HG03060 (cell line): ENCODE measurements around the gene ZNF625.
A peak's percentile ranks its signal among the peaks of the same experiment; 100 is the strongest.

Experiments
- ATAC-seq: cut with Tn5 transposase; IDR thresholded peaks from one replicate; pipeline ENCODE4 v1.9.1; 2021; ENCODE audit warnings: low read depth, moderate number of reproducible peaks; ENCODE audit not compliant: unreplicated experiment

The ZNF625 gene

DNA sequence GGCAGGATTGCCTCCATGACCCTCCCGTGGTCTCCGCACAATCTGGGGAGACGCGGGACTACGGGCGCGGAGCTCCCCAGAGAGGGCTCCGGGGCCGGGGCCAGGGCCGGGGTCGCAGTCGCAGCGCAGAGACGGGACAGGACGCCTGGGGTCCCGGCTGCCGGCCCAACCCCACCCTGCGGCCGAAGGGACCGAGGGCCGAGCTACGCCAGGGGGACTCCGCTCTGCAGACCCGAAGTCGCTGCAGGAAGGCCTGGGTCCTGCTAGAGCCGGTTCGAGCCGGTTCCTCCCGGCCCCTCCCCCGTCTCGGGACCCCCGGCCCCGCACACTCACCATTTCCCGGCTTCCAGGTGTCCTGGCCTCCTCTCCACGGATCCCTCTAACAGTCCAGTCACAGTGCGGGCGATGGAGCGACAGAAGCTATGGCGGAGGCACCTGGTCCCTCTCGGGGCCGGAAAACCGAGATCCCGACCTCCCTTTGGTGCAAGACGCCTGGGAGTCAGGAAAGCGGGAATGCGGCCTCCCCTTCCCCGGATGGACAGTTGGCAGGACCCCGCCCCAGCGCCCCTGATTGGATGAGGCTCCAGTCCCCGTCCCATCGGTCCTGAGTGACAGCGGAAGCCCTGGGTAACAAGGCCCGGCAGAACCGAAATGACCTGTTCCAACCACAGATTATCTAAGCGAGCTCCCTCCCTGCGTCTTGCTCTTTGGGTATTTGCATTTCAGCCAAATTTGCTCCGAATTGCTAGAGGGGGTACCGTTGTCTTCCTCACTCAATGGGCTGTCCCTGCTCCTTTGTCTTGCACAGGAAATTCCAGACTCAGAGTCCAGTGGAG lies at the start of gene ZNF625:
TSS of gene ZNF625 (minus strand) at position 512 of the 836 bp plus-strand sequence. CDS start at position 336, 176 bp downstream.
- ATAC-seq, result no peak

- no peak for ATAC-seq
These were observed 48.8 kb upstream of the ZNF625 start for GRCh38 chr19:12205296-12205695.

- ATAC-seq, result no peak
These were observed 45.7 kb upstream of the ZNF625 start for GRCh38 chr19:12202250-12202649.

GRCh38 chr19:12199757-12200419 lies 43.4 kb upstream of the ZNF625 start:
- no peak for ATAC-seq

DNA sequence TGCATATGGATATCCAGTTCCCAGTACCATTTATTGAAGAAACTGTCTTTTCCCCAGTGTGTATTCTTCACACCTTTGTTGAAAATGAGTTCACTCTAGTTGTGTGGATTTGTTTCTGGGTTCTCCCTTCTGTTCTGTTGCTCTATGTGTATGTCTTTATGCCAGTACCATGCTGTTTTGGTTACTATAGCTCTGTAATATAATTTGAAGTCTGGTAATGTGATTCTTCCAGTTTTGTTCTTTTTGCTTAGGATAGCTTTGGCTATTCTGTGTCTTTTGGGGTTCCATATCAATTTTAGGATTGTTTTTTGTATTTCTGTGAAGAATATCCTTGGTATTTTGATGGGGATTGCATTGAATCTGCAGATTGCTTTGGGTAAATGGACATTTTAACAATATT lies 41.6 kb upstream of the ZNF625 start:
- ATAC-seq, result no peak

GRCh38 chr19:12194827-12195731 lies 38.5 kb upstream of the ZNF625 start:
- no peak for ATAC-seq

- no peak for ATAC-seq
These were observed 31.1 kb upstream of the ZNF625 start for GRCh38 chr19:12187625-12188024.

DNA sequence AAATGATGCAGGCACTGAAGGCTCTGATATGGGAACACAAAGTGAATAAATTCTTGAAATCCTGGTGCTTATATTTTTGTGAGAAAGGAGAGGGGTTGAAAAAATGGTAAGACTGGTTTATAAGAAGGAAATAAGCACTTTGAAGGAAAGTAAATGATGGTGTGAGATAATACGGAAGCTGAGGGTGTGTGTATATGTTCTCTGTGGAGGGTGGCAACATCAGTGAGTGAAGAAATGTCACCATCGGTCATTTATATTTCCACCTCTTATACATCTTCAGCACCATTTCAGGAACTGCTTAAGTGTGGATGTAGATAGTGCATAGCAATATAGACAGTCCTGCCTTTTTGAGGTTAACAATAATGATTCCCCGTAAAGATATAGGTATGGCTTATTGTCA lies 23.8 kb upstream of the ZNF625 start:
- no peak for ATAC-seq

DNA sequence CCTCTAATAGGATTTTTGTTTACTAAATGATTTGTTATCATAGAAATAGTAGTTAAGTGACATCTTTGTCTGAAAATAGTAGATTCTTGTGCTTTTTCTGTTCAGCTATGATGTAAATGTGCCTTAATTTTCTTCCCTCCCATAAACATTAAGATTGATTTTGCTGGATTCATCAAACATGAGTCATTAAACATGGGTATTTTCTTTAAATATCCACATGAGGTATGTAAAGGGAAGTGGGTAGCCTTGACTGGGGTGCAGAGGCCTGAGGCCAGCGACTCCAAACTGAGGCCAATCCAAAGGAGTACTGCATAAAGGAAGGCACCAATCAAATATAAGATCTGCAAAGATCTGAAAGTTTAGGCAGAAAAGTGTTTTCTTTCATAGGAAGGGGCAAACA lies 10.1 kb upstream of the ZNF625 start:
- no peak for ATAC-seq

DNA sequence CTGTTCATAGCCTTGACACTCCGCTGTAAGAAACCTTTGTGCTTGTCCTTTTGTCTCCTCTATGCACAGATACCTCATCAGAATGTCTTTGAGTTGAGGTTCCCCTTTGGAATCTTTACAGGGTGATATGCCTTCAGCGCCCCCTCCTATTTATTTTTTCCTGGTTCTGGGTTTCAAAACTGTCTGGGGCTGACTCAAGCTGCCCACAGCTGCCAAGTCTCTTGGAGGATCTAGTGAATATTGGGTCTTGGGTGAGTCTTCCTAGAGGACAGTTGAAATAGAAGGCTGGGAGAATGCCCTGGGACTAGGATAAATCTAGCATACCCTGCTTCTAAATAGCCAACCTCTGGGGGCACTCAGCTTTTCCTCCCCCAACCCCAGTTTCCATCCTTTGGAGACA lies 7.3 kb upstream of the ZNF625 start:
- no peak for ATAC-seq

GRCh38 chr19:12162882-12163806 lies 6.6 kb upstream of the ZNF625 start, which contains the start of gene ZNF136:
TSS of gene ZNF136 (plus strand) at chr19:12163096. CDS start at chr19:12163204, 108 bp downstream.
- peak; percentile 70 for ATAC-seq

- peak; percentile 10 for ATAC-seq
These were observed 6.0 kb upstream of the ZNF625 start for GRCh38 chr19:12162513-12162881.

DNA sequence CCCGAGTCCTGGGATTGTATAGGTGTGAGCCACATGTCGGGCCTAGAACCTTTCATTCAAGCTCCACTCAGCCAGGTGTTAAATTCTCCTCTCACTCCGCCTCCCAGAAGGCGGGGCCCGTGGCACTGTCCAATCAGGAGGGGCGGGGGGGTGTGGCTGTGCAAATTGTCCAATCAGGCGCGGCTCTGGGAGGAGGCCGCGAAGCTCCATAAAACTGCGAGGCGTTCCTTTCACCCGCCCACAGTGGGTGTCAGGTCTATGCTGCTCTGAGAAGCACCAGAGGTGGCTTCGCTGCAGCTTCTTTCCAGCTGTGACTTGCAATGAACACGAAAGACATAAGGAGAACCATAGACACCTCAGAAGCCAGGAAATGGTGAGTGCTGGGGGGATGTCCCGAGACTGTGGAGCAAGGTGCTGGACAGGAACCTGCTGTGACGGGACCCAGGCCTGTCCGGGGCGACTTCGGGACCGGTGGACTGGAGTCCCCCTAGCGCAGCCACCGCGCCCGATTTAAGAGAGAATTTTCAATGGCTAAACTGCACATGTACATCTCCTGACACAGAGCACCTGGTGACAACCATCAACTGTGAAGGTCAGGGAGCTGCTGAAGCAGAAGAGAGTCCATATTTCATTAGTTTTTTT lies 3.4 kb upstream of the ZNF625 start:
- ATAC-seq, result no peak

- ATAC-seq, result no peak
These were observed 1.1 kb downstream of the ZNF625 start for GRCh38 chr19:12155324-12155860.

- ATAC-seq, result no peak
These were observed 11.2 kb downstream of the ZNF625 start for GRCh38 chr19:12145348-12145747.

- ATAC-seq, result no peak
These were observed 15.2 kb downstream of the ZNF625 start for GRCh38 chr19:12141405-12141736.

DNA sequence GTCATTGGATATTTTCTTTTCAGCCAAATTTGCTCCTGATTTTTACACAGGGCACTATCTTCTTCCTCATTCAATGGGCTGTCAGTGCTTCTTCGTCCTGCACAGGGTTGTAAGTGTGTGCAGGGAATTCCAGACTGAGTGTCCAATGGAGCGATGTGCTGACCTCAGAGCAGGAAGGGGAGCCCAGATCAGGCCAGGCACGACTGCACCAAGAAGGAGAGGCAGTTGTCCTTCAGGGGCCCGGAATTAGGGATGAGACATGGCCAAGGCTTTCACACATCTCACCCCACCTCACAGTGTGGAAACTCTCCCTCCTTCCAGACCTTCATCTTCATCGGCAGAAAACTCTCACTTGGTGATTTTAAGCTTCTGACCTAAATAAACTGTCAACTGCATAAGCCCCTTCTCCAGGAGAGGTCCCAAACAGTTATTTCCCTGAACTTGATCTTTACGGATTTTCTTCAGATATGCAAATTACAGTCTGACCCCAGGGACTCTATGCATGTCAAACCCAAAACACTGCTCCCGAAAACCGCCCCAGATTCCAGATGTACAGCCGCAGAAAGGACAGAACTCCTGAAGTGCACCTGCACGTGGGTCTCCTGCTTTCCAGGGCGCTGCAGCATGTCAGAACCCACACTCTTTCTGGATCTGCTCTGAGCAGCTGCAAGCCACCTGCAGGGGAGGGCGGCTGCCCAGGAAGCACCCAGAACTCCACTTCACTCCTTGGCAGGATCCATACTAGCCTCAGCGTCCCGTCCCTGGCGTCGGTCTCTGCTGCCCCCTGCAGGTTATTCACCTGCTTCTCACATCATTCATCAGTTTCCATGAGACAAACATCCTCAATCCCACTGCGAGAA lies 15.8 kb downstream of the ZNF625 start:
- no peak for ATAC-seq

DNA sequence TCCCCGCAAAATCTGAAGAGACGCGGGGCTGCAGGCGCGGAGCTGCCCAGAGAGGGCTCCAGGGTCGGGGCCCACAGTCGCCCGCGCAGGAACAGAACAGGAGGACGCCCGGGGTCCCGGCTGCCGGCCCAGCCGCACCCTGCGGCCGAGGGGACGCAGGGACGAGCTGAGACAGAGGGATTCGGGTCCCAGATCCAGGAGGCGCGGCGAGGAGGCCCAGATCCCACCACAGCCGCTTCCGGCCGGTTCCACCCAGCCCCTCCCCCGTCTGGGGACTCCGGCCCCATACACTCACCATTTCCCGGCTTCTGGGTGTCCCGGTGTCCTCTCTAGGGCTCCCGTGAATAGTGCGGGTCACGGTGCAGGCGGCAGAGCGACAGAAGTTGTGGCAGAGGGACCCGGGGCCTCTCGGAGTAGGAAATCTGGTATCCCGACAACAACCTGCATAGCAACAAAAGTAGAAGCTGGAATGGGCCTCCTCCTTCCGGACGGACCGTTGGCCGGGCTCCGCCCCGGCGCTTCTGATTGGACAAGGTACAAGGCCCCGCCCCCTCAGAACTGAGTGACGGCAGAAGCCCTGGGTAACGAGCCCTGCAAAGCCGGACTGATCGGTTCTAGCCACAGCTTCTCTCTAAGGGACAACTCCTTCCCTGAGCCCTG lies 16.5 kb downstream of the ZNF625 start, which contains the start of gene ZNF20:
TSS of gene ZNF20 (minus strand) at position 466 of the 660 bp plus-strand sequence. CDS start at position 298, 168 bp downstream.
- ATAC-seq, result no peak
